Measurements from ENCODE around the gene PDGFD.

PDGFD gene

GRCh38 chr11:103906291-103906867 lies 257.6 kb downstream of the PDGFD start:
- DNase-seq, result no peak

DNA sequence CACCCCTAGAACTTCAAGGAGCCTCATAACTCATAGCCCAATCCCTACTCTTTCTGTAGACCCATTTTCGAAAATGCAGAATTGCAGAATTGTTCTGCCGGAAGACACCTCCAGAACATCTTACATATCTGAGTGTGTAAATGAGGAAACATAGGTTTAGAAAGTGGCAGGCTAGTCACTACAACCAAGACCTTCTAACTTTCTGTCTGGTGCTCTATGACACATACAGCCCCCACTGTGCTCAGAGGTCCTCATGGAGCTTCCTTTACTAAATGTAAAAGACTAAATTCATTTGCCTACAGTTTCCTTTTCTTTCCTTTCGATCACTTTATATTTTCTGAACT lies 259.7 kb downstream of the PDGFD start:
- no peak for DNase-seq

DNA sequence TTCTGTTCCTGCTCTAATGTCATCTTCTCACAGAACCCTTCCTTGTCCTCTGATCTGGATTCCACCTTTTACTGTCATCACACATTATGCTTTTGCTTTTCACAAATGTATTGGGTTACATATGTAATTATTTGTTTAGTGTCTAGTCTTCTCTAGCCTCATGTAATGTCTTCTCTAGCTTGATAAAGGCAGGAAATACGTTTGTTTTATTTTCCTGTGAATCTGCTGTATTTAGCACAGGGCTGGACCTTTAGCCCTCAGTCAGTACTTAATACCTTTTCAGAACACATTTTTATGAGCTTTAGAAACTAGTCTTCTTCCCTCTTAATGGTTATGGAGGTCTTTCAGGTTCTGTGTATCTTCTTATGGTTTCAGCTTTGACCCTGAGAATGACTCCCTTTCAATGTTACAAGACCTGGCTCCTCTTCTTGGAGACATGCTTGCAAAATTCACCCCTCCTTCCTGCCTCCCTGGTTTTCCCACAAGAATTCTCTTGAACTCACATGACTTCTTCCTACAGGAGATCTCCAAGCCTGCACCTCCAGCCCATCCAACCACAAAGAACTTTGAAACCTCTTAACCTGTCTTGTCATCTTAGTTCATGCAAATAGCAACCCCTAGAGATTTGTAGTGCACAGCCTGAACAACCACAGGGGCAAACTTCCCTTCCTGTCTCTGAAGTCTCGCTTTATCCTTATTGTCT lies 260.2 kb downstream of the PDGFD start:
- no peak for DNase-seq

DNA sequence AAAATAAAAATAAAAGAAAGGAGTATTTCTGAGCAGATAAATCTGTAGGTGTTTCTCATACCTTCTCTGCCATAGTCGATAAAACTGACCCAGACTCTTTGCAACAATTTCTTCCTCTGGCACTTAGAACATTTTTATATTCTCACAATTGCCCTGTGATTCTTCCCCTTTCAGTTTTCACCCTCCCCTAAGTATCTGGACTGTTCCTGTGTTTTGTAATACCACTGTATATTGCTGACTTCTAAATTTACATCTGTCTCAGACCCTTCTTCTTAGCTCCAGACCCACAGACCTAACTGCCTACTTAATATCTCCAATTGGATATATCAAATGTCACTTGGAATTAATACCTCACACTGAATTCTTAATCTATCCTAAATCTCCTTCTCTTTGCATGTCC lies 261.0 kb downstream of the PDGFD start:
- DNase-seq, result no peak

DNA sequence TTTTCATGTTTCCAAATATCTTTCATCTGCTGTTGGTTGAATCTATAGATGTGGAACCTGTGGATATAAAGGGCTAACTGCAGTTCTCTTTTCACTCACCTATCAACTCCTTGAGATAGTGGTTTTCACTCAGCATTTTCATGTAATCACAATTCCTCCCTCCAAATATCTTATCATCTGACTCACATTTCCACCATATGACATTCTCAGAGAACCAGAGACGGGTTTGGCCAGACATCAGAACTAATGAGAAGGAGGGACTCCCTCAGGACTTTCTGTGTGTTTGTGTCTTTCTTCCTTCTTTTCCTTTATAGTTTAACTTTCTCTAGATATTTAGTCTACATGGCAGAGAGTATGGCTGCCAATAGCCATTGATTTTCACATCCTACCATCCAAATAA lies 262.3 kb downstream of the PDGFD start:
- DNase-seq, result no peak

- no peak for DNase-seq
Observed at GRCh38 chr11:103898577-103899336, 265.2 kb downstream of the PDGFD start.

- DNase-seq, result no peak
Observed at GRCh38 chr11:103898065-103898464, 265.9 kb downstream of the PDGFD start.

DNA sequence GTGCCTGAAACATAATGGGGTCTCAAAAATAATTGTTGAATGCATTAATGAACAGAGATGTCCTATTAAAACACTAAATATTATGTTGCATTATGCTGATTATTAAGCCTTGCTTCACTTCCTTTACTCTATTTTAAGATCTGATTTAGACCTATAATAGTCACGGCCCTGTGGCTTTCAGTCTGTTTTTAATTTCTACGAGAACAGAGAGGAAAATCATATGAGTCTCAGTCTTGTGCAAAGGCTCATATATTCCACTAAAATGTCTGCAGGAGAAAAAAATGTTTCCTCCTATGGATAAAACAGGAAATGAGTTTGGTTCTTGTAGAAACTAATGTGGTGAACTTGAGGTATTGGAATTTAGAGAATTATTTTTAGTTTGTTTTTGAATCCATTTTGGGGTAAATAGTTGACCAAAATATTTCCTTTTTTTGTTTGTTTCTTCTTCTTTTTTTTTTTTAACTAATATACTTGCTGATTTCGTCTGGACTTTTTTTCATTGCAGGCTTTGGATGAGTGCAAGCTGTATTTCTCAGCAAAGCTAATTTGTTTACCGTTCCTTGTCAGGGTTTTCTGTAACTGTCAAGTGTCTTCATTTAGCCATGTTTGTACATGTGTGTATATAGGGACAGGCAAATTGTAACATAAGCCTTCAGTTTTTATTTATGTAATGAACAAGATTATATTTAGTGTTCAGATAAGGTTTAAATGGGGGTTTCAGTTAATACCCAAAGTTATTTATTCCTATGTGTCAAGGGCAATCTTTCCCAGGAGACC lies 266.6 kb downstream of the PDGFD start:
- no peak for DNase-seq

DNA sequence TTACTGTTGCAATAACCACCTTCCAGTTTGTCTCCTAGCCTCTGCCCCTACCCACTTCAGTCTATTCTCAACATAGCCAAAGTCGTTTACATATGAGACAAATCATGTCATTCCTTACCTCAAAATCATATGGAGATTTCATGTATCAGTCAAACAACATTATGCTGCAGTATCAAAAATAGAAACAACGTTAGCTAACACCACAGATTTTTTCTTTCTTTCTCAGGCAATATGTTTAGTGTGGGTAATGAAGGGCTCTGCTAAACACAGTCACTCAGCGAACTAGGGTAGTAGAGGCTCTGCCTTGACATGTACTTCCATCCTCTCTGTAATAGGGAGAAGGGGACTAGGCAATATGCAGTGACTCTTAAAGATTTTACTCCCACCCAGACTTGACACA lies 268.8 kb downstream of the PDGFD start:
- no peak for DNase-seq

GRCh38 chr11:103894673-103895072 lies 269.3 kb downstream of the PDGFD start:
- no peak for DNase-seq

GRCh38 chr11:103894034-103894433 lies 269.9 kb downstream of the PDGFD start:
- DNase-seq, result no peak

- DNase-seq, result no peak
Observed at GRCh38 chr11:103893371-103893770, 270.6 kb downstream of the PDGFD start.

DNA sequence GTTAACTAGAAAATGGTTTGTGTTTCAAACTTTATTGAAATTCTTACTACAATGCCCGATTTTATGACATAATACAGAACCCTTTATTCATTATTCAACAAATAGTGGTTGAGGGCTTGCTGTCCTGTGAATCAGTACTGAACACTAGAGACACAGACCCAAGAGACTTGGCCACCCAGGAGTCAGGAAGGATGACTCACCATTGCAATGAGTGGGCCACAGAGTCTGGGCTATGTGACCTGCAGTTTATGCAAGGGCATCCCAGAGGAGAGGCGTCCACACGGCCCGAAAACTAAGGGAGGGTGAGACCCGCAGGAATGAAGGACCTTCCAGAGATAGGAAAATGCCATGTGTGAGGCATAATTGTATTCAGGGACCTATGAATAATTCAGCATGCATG lies 271.3 kb downstream of the PDGFD start:
- no peak for DNase-seq

- no peak for DNase-seq
Observed at GRCh38 chr11:103890654-103891053, 273.3 kb downstream of the PDGFD start.

- DNase-seq, result no peak
Observed at GRCh38 chr11:103889679-103890078, 274.3 kb downstream of the PDGFD start.

DNA sequence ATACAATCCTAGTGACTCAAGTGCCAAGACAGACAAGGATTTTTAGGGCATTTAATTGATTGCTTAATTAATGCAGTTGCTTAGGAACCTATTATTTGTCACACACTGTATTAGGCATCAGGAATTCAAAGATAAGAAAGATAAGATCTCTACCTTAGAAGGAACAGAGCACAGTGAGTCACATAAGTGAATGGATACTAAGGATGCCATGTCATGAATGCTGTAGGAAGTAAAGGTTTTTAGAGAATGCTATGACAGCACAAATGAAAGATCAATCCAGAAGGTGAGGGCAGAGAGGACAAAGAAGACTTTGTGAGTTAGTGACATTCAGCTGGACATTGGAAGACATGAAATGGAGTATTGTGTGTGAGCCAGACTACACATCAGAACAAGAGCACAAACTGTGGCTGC lies 275.4 kb downstream of the PDGFD start:
- no peak for DNase-seq

- DNase-seq, result no peak
Observed at GRCh38 chr11:103887001-103887658, 276.8 kb downstream of the PDGFD start.

GRCh38 chr11:103883856-103884255 lies 280.1 kb downstream of the PDGFD start:
- DNase-seq, result no peak

DNA sequence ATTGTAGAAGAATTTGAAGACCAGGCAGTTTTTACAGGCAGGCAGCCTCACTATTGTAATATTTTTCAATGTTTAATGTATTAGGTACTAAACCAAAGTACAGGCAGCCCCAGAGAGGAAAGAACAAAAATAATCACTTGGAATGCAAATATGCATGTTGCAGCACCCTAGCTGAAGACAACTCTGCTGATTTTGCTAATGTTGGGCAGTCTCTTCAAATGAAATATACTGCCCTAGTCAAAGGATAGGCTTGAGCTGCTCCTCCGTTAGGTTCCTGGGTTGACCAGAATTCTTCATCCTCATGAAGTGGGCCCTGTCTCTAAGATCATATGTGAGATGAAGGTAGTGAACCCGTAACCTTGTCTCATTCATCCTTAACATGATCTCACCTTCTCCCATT lies 280.7 kb downstream of the PDGFD start:
- DNase-seq, result no peak

GRCh38 chr11:103881584-103881983 lies 282.4 kb downstream of the PDGFD start:
- DNase-seq, result no peak

DNA sequence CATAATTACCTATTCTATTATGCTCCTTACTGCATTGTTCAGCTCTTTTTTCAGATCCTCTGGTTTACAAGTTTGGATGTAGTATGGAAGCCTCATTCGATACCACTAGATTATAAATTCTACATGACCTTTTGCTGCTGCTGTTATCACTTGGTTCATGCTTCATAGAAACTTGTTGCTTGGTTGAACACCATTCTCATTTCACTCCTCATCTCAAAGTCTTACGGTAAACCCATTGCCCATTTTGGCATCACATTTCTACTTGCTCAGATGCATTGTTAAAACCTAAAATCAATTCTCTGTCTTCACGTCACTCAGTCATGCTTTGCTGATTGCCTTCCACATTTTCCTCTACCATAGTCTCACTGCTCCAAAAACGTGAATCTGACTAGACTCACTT lies 283.0 kb downstream of the PDGFD start:
- DNase-seq, result no peak

GRCh38 chr11:103878646-103879045 lies 285.3 kb downstream of the PDGFD start:
- no peak for DNase-seq

DNA sequence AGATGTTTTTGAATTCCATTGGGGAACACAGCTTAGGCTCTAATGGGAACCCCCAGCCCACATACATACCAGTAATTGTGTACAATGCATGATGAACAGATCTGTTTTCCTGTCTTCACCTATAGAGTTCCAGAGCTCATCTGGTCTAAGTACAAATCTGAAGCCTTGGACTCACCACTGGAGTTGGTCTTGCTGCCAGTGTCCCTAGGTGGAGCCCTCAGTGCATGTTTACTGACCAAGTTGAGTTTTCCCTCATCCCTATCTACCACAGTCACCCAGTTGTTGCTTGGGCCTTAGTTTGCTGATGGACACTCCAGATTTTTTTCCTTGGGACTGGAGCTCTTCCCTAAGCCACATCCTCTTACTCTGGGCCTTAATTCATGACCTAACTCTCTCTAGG lies 286.7 kb downstream of the PDGFD start:
- no peak for DNase-seq

Measured in NCI-H1694 (cell line).